GM19238 (cell line): ENCODE measurements around the gene OPCML.

Experiments used
- DNase-seq: peaks from one replicate; pipeline ENCODE4 v3.0.0; 2011; ENCODE audit warnings: low spot score; ENCODE audit not compliant: insufficient read length

The OPCML gene

DNA sequence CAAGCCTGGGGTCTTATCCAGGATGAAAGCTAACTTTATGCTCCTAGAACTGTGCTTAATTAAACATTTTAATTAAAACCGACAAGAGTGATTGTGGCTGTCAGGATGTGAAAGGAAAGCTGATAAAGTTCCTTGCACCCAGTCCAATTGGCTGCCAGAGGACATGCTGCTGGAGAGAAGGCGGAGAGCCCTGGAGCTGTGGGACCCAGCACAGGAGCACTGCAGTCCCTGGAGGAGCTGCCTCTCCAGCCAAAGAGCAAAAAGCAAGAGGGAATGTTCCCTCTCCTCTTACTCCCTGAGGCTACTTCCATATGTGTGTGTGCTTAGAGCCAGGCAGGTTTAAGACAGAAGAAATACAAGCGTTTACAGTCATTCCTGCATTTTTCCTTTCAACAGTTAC, 118.6 kb downstream of the OPCML start:
- DNase-seq: no peak

DNA sequence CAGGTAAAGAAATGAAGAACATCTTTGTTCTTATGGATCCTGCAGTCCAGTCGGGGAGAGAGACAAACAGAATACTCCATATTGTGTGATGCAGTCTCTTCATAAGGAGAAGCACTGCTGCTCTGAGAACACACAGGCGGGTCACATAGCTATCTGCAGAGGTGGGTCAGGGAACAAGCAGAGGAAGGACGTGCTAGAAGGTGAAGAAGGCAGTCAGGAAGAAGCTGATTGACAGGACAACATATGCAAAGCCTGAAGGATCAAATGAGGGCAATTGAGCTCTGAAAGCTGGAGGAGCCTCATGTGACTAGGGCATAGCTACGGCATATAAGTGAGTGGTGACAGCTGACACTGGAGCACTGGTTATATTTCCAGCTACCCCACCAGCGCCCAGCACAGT, 122.5 kb downstream of the OPCML start:
- DNase-seq: no peak

DNA sequence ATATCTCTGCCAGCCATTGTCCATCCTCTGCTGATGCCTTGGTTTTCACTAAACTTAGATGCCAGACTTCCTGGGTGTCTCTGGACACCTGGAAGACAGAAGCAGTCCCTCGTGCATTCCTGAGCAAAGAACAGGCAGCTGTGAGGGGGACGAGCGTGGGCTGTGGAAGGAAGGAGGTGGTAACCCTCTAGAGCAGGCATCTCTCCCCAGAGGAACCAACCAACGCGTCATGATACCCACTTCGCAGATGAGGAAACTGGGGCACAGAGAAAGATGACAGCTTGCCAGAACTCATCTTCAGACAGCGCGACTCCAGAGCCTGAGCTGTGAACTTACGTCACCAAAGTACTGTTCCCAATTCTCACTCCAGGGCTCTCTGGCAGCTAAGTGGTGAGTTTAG, 123.4 kb downstream of the OPCML start:
- DNase-seq: no peak

DNA sequence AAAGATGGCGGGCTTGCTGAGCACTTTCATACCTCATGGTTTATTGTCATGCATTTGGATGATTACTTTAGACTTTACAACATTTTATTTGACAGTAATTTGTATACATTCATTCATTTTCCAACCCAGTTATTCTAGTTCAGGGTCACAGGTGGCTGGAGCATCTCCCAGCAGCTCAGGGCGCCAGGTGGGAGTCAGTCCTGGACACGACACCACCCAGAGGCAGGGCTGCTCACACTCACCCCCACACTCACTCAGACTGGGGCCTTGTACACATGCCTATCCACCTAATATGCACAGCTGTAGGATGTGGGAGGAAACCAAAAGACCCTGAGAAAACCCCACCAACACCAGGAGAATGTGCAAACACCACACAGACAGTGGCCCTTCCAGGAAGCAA, 123.9 kb downstream of the OPCML start:
- no peak for DNase-seq

DNA sequence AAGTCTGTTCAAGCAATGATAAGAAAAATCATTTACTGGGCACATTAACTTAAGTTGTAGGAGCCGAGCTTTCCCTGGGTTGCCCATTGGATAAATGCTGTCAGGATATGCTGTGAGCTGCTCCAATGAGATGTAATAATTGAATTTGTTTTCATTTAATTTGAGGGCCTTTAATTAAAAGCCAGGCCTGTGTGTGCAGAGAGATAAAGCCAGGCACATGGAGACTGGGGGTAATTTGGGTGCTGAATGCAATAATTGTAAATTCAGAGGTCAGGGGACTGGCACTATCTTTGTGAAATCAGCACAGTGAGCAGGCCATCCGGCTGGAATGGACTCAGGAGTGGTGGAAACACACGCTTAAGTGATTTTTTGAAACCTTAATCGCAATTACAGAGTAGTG, 125.8 kb downstream of the OPCML start:
- no peak for DNase-seq

DNA sequence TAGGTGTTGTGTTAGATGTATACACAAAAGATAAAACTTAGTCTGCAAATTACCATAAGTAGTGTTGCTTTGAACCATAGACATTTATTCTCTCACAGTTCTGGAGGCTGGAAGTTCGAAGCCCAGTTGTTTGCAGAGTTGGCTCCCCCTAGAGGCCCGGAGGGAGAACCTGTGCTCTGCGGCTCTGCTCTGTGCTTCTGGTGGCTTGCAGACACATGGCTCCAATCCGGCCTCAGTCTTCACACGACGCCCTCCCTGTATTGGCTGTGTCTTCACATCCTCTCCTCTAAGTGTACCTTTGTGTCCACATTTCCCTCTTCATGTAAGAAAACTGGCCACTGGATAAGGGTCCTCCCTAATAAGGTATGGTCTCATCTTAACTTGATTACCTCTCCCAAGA, 128.4 kb downstream of the OPCML start:
- DNase-seq: no peak

DNA sequence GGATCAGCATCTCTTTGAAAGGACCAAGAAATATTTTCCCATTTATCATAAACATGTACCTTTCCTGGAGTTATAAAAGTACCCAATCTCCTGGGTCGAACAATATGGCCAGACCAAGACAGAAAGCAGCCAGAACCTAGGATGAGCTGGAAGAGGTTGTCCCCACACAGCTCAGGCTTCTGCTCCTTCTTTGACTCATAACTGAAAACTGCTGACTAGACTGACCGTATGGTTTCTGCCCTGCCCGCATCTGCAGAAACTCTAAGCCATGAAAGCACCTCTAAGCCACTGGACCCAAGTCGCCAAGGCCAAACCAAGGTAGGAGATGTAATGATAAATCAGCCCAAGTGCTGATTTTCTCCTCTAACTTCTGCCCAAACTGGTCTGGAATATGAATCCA, 129.8 kb downstream of the OPCML start:
- DNase-seq: no peak

DNA sequence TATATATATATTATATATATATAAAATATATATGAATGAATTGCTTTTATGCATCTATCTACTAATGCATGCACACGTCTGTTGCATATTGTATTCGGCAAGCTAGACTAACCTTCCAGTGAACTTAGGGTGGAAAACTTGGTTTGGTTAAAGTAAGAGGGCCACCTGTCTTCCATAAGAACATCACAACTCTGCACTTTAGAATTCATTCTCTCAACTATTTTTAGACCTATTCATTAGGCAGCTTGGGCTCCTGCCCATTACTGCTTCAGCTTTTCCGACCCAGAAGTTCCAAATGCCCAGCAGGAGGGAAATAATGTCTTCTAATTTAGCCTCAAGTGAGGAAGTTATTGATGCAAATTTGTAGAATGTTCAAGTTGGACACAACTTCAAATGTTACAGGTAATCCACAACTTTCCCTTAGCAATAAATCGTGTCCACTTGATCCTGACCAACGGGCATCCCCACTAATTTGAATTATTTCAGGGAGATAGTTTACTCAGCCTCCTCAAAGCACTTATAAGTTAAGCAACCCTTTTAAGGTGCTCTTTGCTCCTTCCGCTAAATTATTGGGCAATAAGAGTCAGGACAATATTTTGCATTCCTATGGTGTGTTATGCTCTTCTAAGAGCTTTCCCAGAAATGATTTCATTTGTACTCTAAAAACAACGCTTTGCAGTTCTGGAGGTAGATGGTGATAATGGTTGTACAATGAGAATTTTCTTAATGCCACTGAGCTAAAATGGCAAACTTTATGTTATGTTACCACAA, 132.3 kb downstream of the OPCML start:
- DNase-seq: no peak

DNA sequence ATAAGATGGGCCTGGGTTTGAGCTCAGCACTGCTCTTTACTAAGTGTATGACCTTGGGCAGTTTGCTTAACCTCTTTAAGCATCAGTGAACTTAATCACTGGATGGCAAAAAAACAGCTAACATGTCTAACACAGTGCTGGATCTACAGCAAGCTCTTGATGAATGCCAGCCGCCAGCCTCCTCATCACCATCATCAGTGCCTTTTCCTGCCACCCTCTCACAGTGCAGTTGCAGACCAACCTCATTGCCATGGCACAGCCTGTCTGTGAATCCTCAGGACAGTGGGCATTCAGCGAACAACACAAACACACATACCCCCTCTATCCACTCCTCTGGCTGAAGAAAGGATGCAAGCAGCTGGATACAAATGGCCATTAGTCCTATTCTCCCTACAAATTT, 133.0 kb downstream of the OPCML start:
- no peak for DNase-seq

DNA sequence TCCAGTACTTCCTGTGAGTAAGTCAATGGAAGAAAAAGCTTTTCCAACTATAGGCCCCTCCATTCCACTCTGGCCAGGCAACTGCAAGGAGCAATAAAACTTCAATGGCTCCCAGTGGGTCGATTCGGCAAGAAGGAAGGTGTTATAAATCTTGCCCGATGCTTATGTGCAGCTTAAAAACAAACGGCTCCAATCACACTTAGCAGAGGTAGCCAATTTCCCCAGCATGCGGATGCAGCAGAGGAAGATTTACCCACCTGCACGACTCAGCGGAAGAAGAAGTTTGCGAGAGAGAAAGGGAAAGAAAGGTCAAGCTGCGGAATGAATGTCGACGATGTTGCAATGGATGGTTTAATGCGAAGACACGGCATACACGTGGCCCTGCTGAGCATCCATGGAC, 141.5 kb downstream of the OPCML start:
- no peak for DNase-seq

DNA sequence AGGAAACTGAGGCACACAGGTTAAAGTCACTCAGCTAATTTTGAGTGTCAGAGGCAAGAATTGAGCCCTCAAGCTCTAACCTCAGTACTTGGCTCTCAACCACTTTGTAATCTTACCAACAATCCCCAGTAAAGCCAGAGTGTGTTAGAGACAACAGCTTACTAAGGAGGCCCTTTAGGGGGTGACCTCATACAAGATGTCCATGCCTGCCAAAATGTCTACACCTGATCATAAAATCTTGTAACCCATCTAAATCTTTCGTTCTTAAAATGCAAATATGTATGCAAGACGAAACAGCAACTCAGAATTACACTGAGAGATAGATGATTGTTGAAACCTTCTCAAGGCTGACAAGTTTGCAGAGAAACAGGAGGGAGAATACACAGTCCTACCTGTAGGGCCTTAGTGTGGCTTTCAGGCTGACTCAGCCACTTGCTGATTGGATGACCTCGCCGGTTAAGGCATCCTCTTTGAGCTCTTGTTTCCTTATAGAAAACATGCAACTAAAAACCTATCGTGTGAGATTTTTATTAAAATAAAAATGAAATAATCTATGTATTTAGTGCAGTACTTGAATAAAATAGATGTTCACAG, 143.2 kb downstream of the OPCML start:
- no peak for DNase-seq

DNA sequence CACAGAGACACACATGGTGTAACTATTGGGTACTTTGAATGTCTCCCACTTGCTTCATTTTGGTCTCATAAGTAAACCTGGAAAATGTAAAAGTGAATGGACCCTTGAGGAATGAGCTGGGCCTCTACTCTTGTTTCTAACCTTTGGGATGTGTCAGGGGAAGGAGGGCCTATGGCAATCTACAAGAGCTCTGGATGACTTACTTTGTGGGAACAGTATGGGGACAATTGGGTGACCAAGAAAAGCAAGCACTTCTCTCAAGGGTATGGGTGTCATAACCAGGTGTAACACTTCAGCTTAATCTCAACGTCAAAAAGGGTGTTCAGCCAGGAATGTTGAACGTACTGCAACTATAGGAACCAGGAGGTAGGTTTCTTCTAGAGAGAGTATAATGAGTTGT, 144.0 kb downstream of the OPCML start:
- DNase-seq: no peak

DNA sequence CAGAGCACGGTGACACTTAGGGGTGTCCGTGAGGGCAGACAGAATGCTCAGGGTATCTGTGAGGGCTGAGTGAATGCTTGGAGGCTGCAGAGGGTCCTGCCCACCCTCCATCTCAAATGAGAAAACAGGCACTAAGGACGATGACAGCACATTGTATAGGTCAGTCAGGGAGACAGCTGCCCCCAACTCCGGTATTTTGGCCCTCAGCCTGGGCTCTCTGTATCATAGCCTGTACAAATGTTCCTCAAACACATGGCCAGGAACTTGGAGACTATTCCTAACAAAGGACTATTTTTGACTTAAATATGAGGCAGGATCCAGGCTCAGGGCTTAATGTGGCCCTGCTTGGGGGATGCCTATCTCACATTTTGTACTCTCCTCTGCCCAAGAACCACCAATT, 145.4 kb downstream of the OPCML start:
- no peak for DNase-seq

DNA sequence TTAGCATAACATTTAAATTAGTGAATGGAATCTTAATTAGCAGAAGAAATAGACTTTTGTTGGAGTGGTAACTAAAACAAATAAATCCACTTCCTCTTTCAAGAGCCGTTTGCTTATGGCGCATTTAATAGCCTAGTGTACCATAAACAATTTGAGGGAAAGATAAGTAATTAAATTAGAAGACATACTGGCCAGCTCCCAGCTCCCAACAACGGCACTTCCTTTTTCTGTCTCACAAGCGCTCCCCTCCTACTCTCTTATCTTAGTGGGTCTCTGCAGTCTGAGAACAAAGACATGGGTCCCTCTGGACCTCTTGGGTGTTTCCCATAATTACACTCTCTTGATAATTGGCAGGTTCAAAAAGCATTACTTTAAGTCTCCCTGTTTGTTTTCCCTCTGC, 146.0 kb downstream of the OPCML start:
- DNase-seq: no peak

DNA sequence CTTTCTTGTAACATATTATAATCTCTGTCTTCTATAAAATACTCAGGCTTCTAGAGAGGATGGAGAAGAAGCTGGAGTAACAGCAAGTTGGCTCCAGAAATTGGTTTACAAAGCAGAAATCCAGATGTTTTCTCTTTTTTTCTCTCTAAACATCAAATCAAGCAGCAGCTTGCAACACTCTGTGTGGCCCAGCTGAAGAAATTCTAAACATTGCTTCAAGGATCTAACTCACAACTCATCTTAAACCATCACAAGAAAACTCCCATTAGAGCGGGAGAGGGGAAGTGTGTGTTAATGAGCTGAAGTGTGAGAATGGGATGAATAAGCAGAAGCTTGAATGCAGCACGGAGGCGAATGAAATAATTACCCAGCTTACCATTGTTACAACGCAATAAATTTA, 146.5 kb downstream of the OPCML start:
- no peak for DNase-seq

DNA sequence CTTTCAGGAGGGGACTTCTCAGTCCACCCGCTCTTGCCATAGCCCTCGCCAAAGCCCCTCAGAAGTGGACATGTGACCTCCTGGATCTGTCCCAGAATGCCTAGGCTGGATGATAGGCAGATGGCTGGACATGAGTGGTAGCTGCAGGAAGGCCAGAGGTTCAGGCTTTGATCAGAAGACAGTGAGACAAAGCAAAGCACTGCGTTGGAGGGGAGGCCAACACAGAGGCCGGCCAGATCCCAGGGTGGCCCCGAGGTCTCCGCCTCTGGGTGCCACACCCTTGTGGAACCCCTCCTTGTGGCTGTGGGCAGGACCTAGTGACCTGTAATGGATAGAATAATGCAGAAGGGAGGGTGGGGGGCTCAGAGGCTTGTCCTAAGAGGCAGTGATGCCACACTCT, 147.6 kb downstream of the OPCML start:
- no peak for DNase-seq

DNA sequence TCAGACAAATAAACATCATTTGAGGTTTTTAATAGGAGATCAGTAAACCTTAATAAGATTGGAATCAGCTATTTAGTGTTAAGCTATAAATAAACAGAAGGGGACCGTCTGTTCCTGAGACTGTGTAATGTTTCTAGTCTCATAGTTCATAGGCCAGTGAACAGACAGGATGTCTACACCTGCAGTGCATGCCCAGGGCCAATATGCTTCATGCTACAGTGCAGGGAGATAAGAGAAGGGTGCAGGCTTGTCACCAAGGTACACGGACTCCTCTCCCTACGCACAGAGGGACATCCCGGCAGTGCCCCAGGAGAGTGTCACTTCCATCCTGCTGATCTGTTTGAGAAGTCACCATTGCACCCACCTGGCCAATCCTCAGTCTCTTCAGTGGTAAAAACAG, 148.6 kb downstream of the OPCML start:
- no peak for DNase-seq

DNA sequence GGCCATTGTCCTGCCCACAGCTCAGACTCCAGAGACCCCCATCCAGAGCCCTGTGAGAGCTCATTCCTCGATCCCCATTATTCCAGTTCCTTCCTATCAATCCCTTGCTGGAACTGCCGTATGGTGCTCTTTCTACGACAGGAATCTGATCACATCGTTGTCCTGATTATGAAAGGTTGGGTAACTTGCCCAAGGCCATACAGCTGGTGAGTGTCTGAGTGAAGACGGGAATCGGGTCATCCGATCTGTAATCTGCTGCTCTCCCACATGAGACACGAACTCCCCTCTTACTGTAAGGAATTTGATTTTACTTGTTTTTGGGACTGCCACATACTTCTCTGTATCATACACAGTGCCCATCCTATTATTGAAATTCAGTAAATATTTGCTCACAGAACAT, 149.1 kb downstream of the OPCML start:
- no peak for DNase-seq

DNA sequence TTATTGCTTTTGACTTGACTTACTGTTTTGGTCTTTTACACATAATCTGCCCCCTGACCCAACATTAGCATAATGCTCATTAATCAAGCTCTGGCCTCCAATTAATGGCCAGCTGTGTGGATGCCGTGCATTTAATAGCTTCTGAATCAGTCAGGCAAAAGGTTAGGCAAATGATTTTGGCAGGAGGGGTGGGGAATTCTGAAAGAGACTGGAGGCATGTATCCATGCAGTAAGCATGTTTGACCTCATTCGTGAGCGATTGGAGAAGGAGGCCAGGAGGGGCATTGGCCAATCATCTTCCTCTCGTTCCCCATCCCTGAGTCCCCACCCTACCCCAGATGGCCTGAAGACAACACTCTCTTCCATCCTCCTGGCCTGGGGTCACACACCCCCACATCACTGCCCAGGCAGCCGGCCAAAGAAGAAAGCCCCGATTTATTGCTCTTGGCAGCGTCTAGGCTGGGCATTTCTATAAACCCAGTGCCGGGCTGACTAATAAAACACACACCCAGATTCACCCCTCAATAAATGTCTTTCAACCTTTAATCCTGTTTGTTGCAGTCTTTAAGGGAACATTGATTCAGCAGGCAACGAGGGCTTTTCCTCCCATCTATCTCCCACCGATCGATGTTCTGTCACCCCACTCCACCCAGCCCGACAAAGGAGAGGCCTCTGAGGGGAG, 150.0 kb downstream of the OPCML start:
- DNase-seq: no peak

DNA sequence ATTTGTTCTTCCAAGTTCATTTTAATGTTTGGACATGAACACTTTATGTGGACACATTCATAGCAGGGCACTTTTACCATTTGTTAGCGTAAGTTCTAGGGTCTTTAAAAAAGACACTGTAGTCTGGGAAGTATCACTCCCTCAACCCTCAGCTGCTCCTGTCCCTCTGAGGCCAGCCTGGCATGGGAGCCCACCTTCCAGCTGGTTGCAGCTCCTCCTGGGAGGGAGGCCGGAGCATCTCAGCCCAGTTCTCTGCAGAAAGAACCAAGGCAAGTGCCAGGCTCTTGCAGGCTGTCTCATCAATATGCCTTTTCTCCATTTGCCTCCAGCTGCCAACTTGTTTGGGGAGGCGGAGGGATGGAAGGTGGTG, 150.6 kb downstream of the OPCML start:
- no peak for DNase-seq

DNA sequence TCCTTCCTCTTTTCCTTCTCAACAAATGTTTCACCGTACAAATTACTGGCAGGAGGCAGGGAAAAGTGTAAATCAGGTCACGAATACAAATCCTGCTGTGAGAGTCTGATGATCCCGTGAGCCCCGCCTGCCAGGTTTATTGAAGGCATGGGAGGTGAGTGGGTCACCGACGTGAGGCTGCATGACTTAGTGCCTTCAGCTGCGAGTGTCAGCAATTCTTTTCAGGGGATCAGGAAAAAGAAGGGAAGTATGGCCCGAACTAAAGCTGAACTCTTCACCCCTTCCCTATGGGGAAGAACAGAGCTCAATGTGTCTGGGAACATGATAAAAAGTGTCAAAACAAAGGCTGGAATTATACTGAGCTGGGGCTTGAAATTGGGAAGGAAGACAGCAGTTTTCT, 166.2 kb downstream of the OPCML start:
- no peak for DNase-seq

DNA sequence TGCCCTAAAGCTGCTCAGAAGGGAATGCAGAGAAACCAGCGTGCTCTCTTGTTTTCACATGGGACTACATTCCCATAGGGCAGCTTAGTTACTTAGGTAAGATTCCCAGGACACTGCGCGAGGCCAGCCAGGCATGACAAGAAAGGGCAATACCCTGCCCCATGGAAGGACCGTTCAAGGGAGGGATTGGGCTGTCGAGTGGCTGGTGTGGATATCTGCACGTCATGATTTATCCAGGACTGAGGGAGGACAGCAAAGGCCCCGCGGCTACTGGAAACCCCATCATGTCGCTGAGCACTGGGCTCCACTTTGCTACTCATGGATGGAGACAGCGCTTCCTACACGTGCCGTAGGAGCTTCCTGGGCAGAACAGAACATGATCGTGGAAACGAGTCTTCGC, 169.4 kb downstream of the OPCML start:
- no peak for DNase-seq

DNA sequence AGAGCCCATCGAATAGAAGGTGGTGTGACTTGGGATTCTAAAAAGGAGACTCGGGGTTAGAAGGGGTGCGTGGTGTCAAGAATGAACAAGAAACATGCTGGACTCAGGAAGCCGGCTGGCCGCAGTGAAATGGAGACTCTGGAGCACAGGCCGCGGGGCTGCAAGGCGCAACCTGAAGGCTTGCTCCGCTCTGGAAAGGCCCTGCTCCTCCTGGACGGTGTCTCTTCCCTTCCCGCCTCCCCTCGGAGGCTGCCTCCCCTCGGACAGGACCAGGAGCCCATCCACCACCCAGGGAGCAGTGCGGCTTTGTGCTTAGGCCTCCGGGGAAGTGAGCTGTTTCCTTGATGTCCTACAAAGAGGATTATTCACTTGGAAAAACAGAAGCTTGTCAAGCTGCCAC, 170.1 kb downstream of the OPCML start:
- DNase-seq: no peak
